HepG2 (cell line): Measurements from ENCODE around the gene SHISAL1. TPM values are rescaled to one million over a fixed set of nuclear protein-coding genes. Genes with fewer than 3 reads are reported as not detected.

Experiments used
- ATAC-seq: fragments of 200-7000 bp; cut with Tn5 transposase; 3 replicates; pipeline ENCODE4 v1.9.1; 2020; ENCODE audit warnings: mild to moderate bottlenecking, moderate library complexity
- BruUV-seq: library from RNA; stranded (reverse); fragments of 400-500 nt; replicated peaks from 2 replicates; lab custom pipeline; 2021; lab: Mats Ljungman, UMichigan
- CTCF ChIA-PET: fragments of 300-600 bp; formaldehyde crosslinking; extraction: SDS; loops from one replicate; lab custom pipeline; 2021; ENCODE audit warnings: low total read pairs, inconsistent platforms, low intra/inter-chr PET ratio; lab: Yijun Ruan, JAX
- POLR2A ChIA-PET: fragments of 350-600 bp; sonication (Branson Sonifier 250); formaldehyde crosslinking; loops from one replicate; lab custom pipeline; 2020; ENCODE audit warnings: antibody characterized with exemption, inconsistent platforms; lab: Yijun Ruan, JAX
- DNase-seq: peaks from one replicate; pipeline ENCODE4 v3.0.0-alpha.2; 2015; ENCODE audit warnings: low spot score
- FAIRE-seq: peaks from 3 replicates; lab custom pipeline; 2011; peaks lifted over from hg19 to GRCh38; lab: Jason Lieb, UNC
- H2AFZ ChIP-seq: one replicate; pipeline ENCODE4 v1.6.1; 2011; ENCODE audit warnings: low read length, inconsistent platforms
- H3K27ac ChIP-seq: fragments of 300-600 bp; 3 replicates; pipeline ENCODE4 v1.8.0; 2011; ENCODE audit warnings: mixed run types, mild to moderate bottlenecking, mixed read lengths, low read length, inconsistent platforms; ENCODE audit not compliant: insufficient read depth; ENCODE audit errors: extremely low read length
- H3K27me3 ChIP-seq, 2 experiments: fragments of 200-600 bp in 1 of 2; 2 replicates in 1 of 2; 3 replicates in 1 of 2; pipeline versions ENCODE4 v1.6.0 to v1.8.0; 2011; ENCODE audit warnings: low read length in 2 of 2, mild to moderate bottlenecking in 2 of 2, moderate library complexity in 2 of 2, inconsistent platforms in 1 of 2; ENCODE audit not compliant: insufficient read depth in 2 of 2, control insufficient read depth in 1 of 2
- H3K36me3 ChIP-seq, 2 experiments: fragments of 200-600 bp in 1 of 2; replicated peaks in 1 of 2; 2 replicates in 1 of 2; 3 replicates in 1 of 2; pipeline versions ENCODE4 v1.5.1 to v1.8.0; 2011; ENCODE audit warnings: low read length in 2 of 2, inconsistent platforms in 1 of 2; ENCODE audit not compliant: insufficient read depth in 2 of 2, control insufficient read depth in 1 of 2
- H3K4me1 ChIP-seq: 2 replicates; pipeline ENCODE4 v1.5.1; 2012; ENCODE audit warnings: low read length, inconsistent platforms; ENCODE audit not compliant: insufficient read depth
- H3K4me2 ChIP-seq: 2 replicates; pipeline ENCODE4 v1.6.0; 2011; ENCODE audit warnings: low read depth, low read length, inconsistent platforms
- H3K4me3 ChIP-seq, 3 experiments: fragments of 200-600 bp in 1 of 3; sonication (generic), shearing (Covaris generic) in 1 of 3; replicated peaks in 1 of 3; 2 replicates each; pipeline ENCODE4 v1.5.1; 2011 to 2016; ENCODE audit warnings: low read length in 3 of 3, inconsistent platforms in 2 of 3, low read depth in 2 of 3, mild to moderate bottlenecking in 2 of 3, control low read depth in 1 of 3, mixed read lengths in 1 of 3; ENCODE audit not compliant: insufficient read depth in 1 of 3
- H3K79me2 ChIP-seq: one replicate; pipeline ENCODE4 v1.6.1; 2011; ENCODE audit warnings: low read length, inconsistent platforms; ENCODE audit not compliant: insufficient read depth
- H3K9ac ChIP-seq: 2 replicates; pipeline ENCODE4 v1.6.0; 2011; ENCODE audit warnings: mild to moderate bottlenecking, low read depth, low read length, inconsistent platforms; ENCODE audit not compliant: insufficient read depth
- H3K9me3 ChIP-seq: 2 replicates; pipeline ENCODE4 v1.5.1; 2012; ENCODE audit warnings: mild to moderate bottlenecking, low read length
- H4K20me1 ChIP-seq: 2 replicates; pipeline ENCODE4 v1.6.0; 2011; ENCODE audit warnings: inconsistent platforms, mild to moderate bottlenecking, low read length, moderate library complexity; ENCODE audit not compliant: insufficient read depth
- AGO1 ChIP-seq: fragments of 200-400 bp; formaldehyde crosslinking; IDR thresholded peaks from 2 replicates; pipeline ENCODE4 v1.6.1; 2017; ENCODE audit warnings: mild to moderate bottlenecking, low read depth, low read length, moderate library complexity; ENCODE audit not compliant: poor library complexity, severe bottlenecking
- AHR ChIP-seq: IDR thresholded peaks from 2 replicates; pipeline ENCODE4 v1.6.1; 2018; ENCODE audit warnings: missing genetic modification reagents, missing compliant biosample characterization
- CENPX ChIP-seq: sonication (generic); formaldehyde crosslinking; IDR thresholded peaks from 2 replicates; pipeline ENCODE4 v1.9.0; 2021; ENCODE audit warnings: mild to moderate bottlenecking, missing genetic modification reagents, moderate library complexity
- ISL2 ChIP-seq: sonication (generic); formaldehyde crosslinking; IDR thresholded peaks from 2 replicates; pipeline ENCODE4 v1.5.0; 2020; ENCODE audit warnings: missing genetic modification reagents
- NCOR1 ChIP-seq: fragments of 200-600 bp; sonication (generic); IDR thresholded peaks from 2 replicates; pipeline ENCODE4 v1.7.0; 2017; ENCODE audit warnings: antibody characterized with exemption, low read length, borderline replicate concordance
- ONECUT2 ChIP-seq: sonication (generic); formaldehyde crosslinking; IDR thresholded peaks from 2 replicates; pipeline ENCODE4 v1.4.0; 2020; ENCODE audit warnings: missing genetic modification reagents
- SALL2 ChIP-seq: sonication (generic); formaldehyde crosslinking; IDR thresholded peaks from 2 replicates; pipeline ENCODE4 v1.8.1; 2023; ENCODE audit warnings: mild to moderate bottlenecking, missing genetic modification reagents, inconsistent platforms
- THAP9 ChIP-seq: sonication (generic); formaldehyde crosslinking; IDR thresholded peaks from 2 replicates; pipeline ENCODE4; 2020; ENCODE audit warnings: missing genetic modification reagents, mild to moderate bottlenecking, borderline replicate concordance
- ZNF143 ChIP-seq: sonication (generic); formaldehyde crosslinking; IDR thresholded peaks from 2 replicates; pipeline ENCODE4 v1.4.0; 2020; ENCODE audit warnings: missing genetic modification reagents
- ZNF18 ChIP-seq: sonication (generic); formaldehyde crosslinking; IDR thresholded peaks from 2 replicates; pipeline ENCODE4 v1.8.0; 2022; ENCODE audit warnings: mild to moderate bottlenecking, missing genetic modification reagents; ENCODE audit not compliant: insufficient replicate concordance
- ZNF331 ChIP-seq: sonication (generic); formaldehyde crosslinking; IDR thresholded peaks from 2 replicates; pipeline ENCODE4 v1.4.0; 2020; ENCODE audit warnings: missing genetic modification reagents
- ZNF333 ChIP-seq: sonication (generic); formaldehyde crosslinking; IDR thresholded peaks from 2 replicates; pipeline ENCODE4 v1.4.0; 2020; ENCODE audit warnings: mild to moderate bottlenecking, missing genetic modification reagents, borderline replicate concordance
- ZNF513 ChIP-seq: sonication (generic); formaldehyde crosslinking; conservative IDR thresholded peaks from 2 replicates; pipeline ENCODE4 v1.5.0; 2020; ENCODE audit warnings: missing genetic modification reagents
- ZNF552 ChIP-seq: sonication (generic); formaldehyde crosslinking; IDR thresholded peaks from 2 replicates; pipeline ENCODE4 v1.9.0; 2022; ENCODE audit warnings: missing genetic modification reagents, mild to moderate bottlenecking, borderline replicate concordance
- ZNF567 ChIP-seq: sonication (generic); formaldehyde crosslinking; IDR thresholded peaks from 2 replicates; pipeline ENCODE4 v1.8.1; 2023; ENCODE audit warnings: mild to moderate bottlenecking, missing genetic modification reagents, borderline replicate concordance
- ZNF781 ChIP-seq: sonication (generic); formaldehyde crosslinking; IDR thresholded peaks from 2 replicates; pipeline ENCODE4 v1.5.1; 2020; ENCODE audit warnings: borderline replicate concordance, mild to moderate bottlenecking, missing genetic modification reagents; ENCODE audit errors: not compliant biosample characterization
- WGBS: methylation state at CpG from one replicate; pipeline ENCODE4 v1.1.6; 2017; ENCODE audit warnings: low lambda C conversion rate; 5-methylcytosine and 5-hydroxymethylcytosine counted together
- in situ Hi-C: cut with HindIII; loops from 2 replicates; pipeline ENCODE4 v1.10.0; 2017; ENCODE audit warnings: low pct_unique_long_range_greater_than_20kb; ENCODE audit not compliant: extremely low pct_ligation_motif_present
- intact Hi-C: fragments of 100-400 bp; cut with micrococcal nuclease; formaldehyde crosslinking; loops from one replicate; pipeline ENCODE4 v1.10.0; 2022; ENCODE audit not compliant: unreplicated experiment
- polyA plus RNA-seq, 8 experiments: library from polyadenylated mRNA; depleted of rRNA in 3 of 8; stranded (reverse) in 7 of 8; unstranded in 1 of 8; fragments of >200 nt; fragmentation: Illumina TruSeq in 4 of 8; extraction: Trizol in 4 of 8; gene quantifications; 2 replicates each; pipeline versions ENCODE4 v1.2.1 to v1.2.3, GENCODE V29; 2011 to 2016; ENCODE audit warnings: low read depth in 4 of 8, missing spikeins in 1 of 8, mixed read lengths in 1 of 8; ENCODE audit not compliant: insufficient read depth in 1 of 8
- total RNA-seq, 5 experiments: library from RNA; depleted of rRNA; stranded (reverse); fragments of >200 nt; fragmentation: Illumina TruSeq; extraction: Trizol; gene quantifications; 2 replicates each; pipeline ENCODE4 v1.2.3, GENCODE V29; 2016; ENCODE audit warnings: low read depth in 1 of 5

Gene SHISAL1
- total and polyA plus RNA-seq, 2 of the 13 experiments (the other 11 are each of a cell fraction or from before 2014, with no cell fraction given): not detected

GRCh38 chr22:44305455-44305854 is 7.3 kb downstream of the SHISAL1 start:
- no peaks in the 10 kb centered on the region for H4K20me1 ChIP-seq
- WGBS: 0% methylated on average over 2 of the region's 13 CpGs
- in situ Hi-C loops (no loop called here), intact Hi-C loops (no loop called here)
- H3K9me3 ChIP-seq: no peaks in the 10 kb centered on the region
- CTCF ChIA-PET: no interaction called here
- ATAC-seq (no peak), FAIRE-seq (no peak)
- no peaks in the 10 kb centered on the region for H3K79me2 ChIP-seq
- H3K27ac ChIP-seq: no peak overlapping the region
- no peak overlapping the region for H3K9ac ChIP-seq
- no peaks in the 10 kb centered on the region for H3K4me1 ChIP-seq
- BruUV-seq: no TSS peak
- H2AFZ ChIP-seq: no peak overlapping the region
- H3K27me3 ChIP-seq: peaks cover 11 to 26% of the 10 kb centered on the region in 2 experiments; a peak in 4 of 5 replicates
- no peaks in the 10 kb centered on the region for H3K36me3 ChIP-seq
- POLR2A ChIA-PET: no interaction called here
- TF ChIP-seq AGO1: no peak
- no peak for TF ChIP-seq ZNF781 (CRISPR knock-in tag)
- no peak for TF ChIP-seq AHR (CRISPR knock-in tag)
- no peak for TF ChIP-seq ZNF333 (CRISPR knock-in tag)
- no peak for TF ChIP-seq THAP9
- no peak for TF ChIP-seq ZNF513 (CRISPR knock-in tag)
- TF ChIP-seq ISL2 (CRISPR knock-in tag): no peak
- no peak for TF ChIP-seq ZNF143 (CRISPR knock-in tag)
- no peak for TF ChIP-seq ONECUT2 (CRISPR knock-in tag)
- TF ChIP-seq ZNF552 (CRISPR knock-in tag): no peak
- no peak for TF ChIP-seq ZNF331 (CRISPR knock-in tag)
- no peak for TF ChIP-seq CENPX (CRISPR knock-in tag)
- no peak for TF ChIP-seq ZNF567 (CRISPR knock-in tag)
- no peak for TF ChIP-seq SALL2 (CRISPR knock-in tag)
- no peak for TF ChIP-seq NCOR1
- TF ChIP-seq ZNF18 (CRISPR knock-in tag): no peak
- TF ChIP-seq, all 625 proteins: peak for 0
- Histone ChIP-seq H3K4me2 (no peak overlapping the region), H3K4me3 (no peak overlapping the region)
- no peak for DNase-seq
